HepG2 (cell line): Measurements from ENCODE around the gene ANO9. TPM values are rescaled to one million over a fixed set of nuclear protein-coding genes. Genes with fewer than 3 reads are reported as not detected.

Source experiments
- BORCS8-MEF2B ChIP-seq: sonication (generic); formaldehyde crosslinking; IDR thresholded peaks from 2 replicates; pipeline ENCODE4 v1.8.0; 2022; ENCODE audit warnings: mild to moderate bottlenecking, missing genetic modification reagents
- CHD2 ChIP-seq: IDR thresholded peaks from 2 replicates; pipeline ENCODE4 v1.6.1; 2011; ENCODE audit warnings: low read depth, low read length, improper control_type of control experiment
- FOXK2 ChIP-seq: fragments of 450-650 bp; IDR thresholded peaks from 2 replicates; pipeline ENCODE4 v1.6.1; 2016
- HNRNPUL1 ChIP-seq: fragments of 200-400 bp; formaldehyde crosslinking; IDR thresholded peaks from 2 replicates; pipeline ENCODE4 v1.6.1; 2017; ENCODE audit warnings: low read depth, mild to moderate bottlenecking, low read length, moderate library complexity
- MEF2D ChIP-seq: sonication (generic); formaldehyde crosslinking; IDR thresholded peaks from 2 replicates; pipeline ENCODE4 v1.5.1; 2020; ENCODE audit warnings: mild to moderate bottlenecking, missing genetic modification reagents
- MXD4 ChIP-seq: IDR thresholded peaks from 2 replicates; pipeline ENCODE4 v1.6.1; 2016; ENCODE audit warnings: mild to moderate bottlenecking, missing biosample characterization, missing genetic modification reagents
- NFE2 ChIP-seq: sonication (generic); formaldehyde crosslinking; IDR thresholded peaks from 2 replicates; pipeline ENCODE4 v1.4.0; 2020; ENCODE audit warnings: missing genetic modification reagents
- NFYB ChIP-seq: sonication (generic); formaldehyde crosslinking; IDR thresholded peaks from 2 replicates; pipeline ENCODE4 v1.4.0; 2020; ENCODE audit warnings: missing genetic modification reagents
- PATZ1 ChIP-seq: sonication (generic); formaldehyde crosslinking; IDR thresholded peaks from 2 replicates; pipeline ENCODE4 v1.4.0; 2020; ENCODE audit warnings: missing genetic modification reagents
- PITX1 ChIP-seq: sonication (generic); formaldehyde crosslinking; IDR thresholded peaks from 2 replicates; pipeline ENCODE4 v1.5.1; 2020; ENCODE audit warnings: mild to moderate bottlenecking, missing genetic modification reagents
- POGZ ChIP-seq: sonication (generic); formaldehyde crosslinking; IDR thresholded peaks from 2 replicates; pipeline ENCODE4 v1.4.0; 2020; ENCODE audit warnings: mild to moderate bottlenecking, missing genetic modification reagents
- RBFOX2 ChIP-seq: fragments of 200-400 bp; formaldehyde crosslinking; IDR thresholded peaks from 2 replicates; pipeline ENCODE4 v1.6.1; 2017; ENCODE audit warnings: low read depth, mild to moderate bottlenecking, low read length
- SP4 ChIP-seq: sonication (generic); formaldehyde crosslinking; IDR thresholded peaks from 2 replicates; pipeline ENCODE4 v1.8.1; 2023; ENCODE audit warnings: mild to moderate bottlenecking, missing genetic modification reagents
- STAT6 ChIP-seq: sonication (generic); formaldehyde crosslinking; IDR thresholded peaks from 2 replicates; pipeline ENCODE4 v1.4.0; 2020; ENCODE audit warnings: missing genetic modification reagents, mild to moderate bottlenecking, borderline replicate concordance
- TAF1 ChIP-seq: sonication (generic); formaldehyde crosslinking; IDR thresholded peaks from 2 replicates; pipeline ENCODE4 v1.4.0; 2020; ENCODE audit warnings: missing genetic modification reagents
- TEAD3 ChIP-seq: optimal IDR thresholded peaks from 2 replicates; pipeline ENCODE3; 2016; ENCODE audit warnings: borderline replicate concordance
- ZFYVE20 ChIP-seq: sonication (generic); formaldehyde crosslinking; IDR thresholded peaks from 2 replicates; pipeline ENCODE4 v1.8.0; 2023; ENCODE audit warnings: low read depth, mild to moderate bottlenecking, moderate library complexity, missing genetic modification reagents, borderline replicate concordance
- ZNF276 ChIP-seq: sonication (generic); formaldehyde crosslinking; IDR thresholded peaks from 2 replicates; pipeline ENCODE4 v1.4.0; 2020; ENCODE audit warnings: mild to moderate bottlenecking, low read depth, missing genetic modification reagents
- ZNF563 ChIP-seq: sonication (generic); formaldehyde crosslinking; IDR thresholded peaks from 2 replicates; pipeline ENCODE4 v1.8.0; 2022; ENCODE audit warnings: mild to moderate bottlenecking, moderate library complexity, missing genetic modification reagents
- ZNF576 ChIP-seq: sonication (generic); formaldehyde crosslinking; IDR thresholded peaks from 2 replicates; pipeline ENCODE4 v1.4.0; 2020; ENCODE audit warnings: mild to moderate bottlenecking, missing genetic modification reagents
- ZNF670 ChIP-seq: sonication (generic); formaldehyde crosslinking; IDR thresholded peaks from 2 replicates; pipeline ENCODE4 v1.8.0; 2022; ENCODE audit warnings: mild to moderate bottlenecking, missing genetic modification reagents, borderline replicate concordance
- ZNF75D ChIP-seq: sonication (generic); formaldehyde crosslinking; IDR thresholded peaks from 2 replicates; pipeline ENCODE4 v1.8.1; 2023; ENCODE audit warnings: missing genetic modification reagents, mild to moderate bottlenecking, borderline replicate concordance
- ZNF850 ChIP-seq: sonication (generic); formaldehyde crosslinking; conservative IDR thresholded peaks from 2 replicates; pipeline ENCODE4 v1.9.0; 2021; ENCODE audit warnings: mild to moderate bottlenecking, missing genetic modification reagents
- ZNF883 ChIP-seq: sonication (generic); formaldehyde crosslinking; IDR thresholded peaks from 2 replicates; pipeline ENCODE4 v1.5.1; 2020; ENCODE audit warnings: mild to moderate bottlenecking, missing genetic modification reagents; ENCODE audit errors: not compliant biosample characterization
- polyA plus RNA-seq, 8 experiments: library from polyadenylated mRNA; depleted of rRNA in 3 of 8; stranded (reverse) in 7 of 8; unstranded in 1 of 8; fragments of >200 nt; fragmentation: Illumina TruSeq in 4 of 8; extraction: Trizol in 4 of 8; gene quantifications; 2 replicates each; pipeline versions ENCODE4 v1.2.1 to v1.2.3, GENCODE V29; 2011 to 2016; ENCODE audit warnings: low read depth in 4 of 8, missing spikeins in 1 of 8, mixed read lengths in 1 of 8; ENCODE audit not compliant: insufficient read depth in 1 of 8
- total RNA-seq, 5 experiments: library from RNA; depleted of rRNA; stranded (reverse); fragments of >200 nt; fragmentation: Illumina TruSeq; extraction: Trizol; gene quantifications; 2 replicates each; pipeline ENCODE4 v1.2.3, GENCODE V29; 2016; ENCODE audit warnings: low read depth in 1 of 5

The ANO9 gene
- total and polyA plus RNA-seq, 2 of the 13 experiments (the other 11 are each of a cell fraction or from before 2014, with no cell fraction given), result 8.9 to 14.3 TPM

GRCh38 chr11:447923-448731 is 6.3 kb upstream of the ANO9 start (continued):
- TF ChIP-seq PATZ1 (CRISPR knock-in tag) (peak; percentile 89), NFE2 (CRISPR knock-in tag) (no peak), BORCS8-MEF2B (peak; percentile 83), MEF2D (CRISPR knock-in tag) (peak; percentile 55; the same call in 1 of the 2 replicates), ZNF563 (CRISPR knock-in tag) (peak; percentile 86; the same call in 1 of the 2 replicates), ZNF75D (CRISPR knock-in tag) (no peak), PITX1 (peak; percentile 22; the same call in 1 of the 2 replicates), FOXK2 (no peak), HNRNPUL1 (no peak), ZNF883 (CRISPR knock-in tag) (peak; percentile 85), TAF1 (CRISPR knock-in tag) (peak; percentile 66; the same call in 1 of the 2 replicates), ZFYVE20 (CRISPR knock-in tag) (no peak), STAT6 (CRISPR knock-in tag) (no peak), POGZ (CRISPR knock-in tag) (peak; percentile 55; the same call in 1 of the 2 replicates), ZNF276 (CRISPR knock-in tag) (no peak), ZNF576 (CRISPR knock-in tag) (no peak), RBFOX2 (peak; percentile 73), NFYB (CRISPR knock-in tag) (no peak; the same call in 1 of the 2 replicates), ZNF670 (no peak; the same call in none of the 2 replicates), TEAD3 (CRISPR knock-in tag) (peak; percentile 88), SP4 (CRISPR knock-in tag) (peak; percentile 90), MXD4 (CRISPR knock-in tag) (peak; percentile 43; the same call in 1 of the 2 replicates), CHD2 (no peak), ZNF850 (no peak)
